ENCODE data around the gene PIGZ.

DNA sequence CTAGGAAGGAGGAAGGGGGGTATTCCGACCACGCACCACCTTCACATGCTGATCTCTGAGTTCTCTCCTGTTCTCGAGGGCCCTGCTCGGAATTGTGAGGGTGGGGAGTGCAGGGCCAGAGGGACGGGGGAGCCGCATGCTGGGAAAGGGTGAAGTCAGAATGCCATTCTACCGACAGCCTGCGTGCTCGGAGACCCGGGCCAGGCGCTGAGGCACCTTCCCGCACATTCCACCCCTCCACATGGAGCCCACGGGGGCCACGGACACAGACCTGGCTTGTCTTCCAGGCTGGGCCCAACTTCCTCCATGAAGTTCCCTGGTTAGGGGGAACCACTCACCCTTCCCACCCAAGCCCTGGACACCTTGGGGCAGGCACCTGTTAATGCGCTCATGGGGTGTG, 28.7 kb upstream of the PIGZ start:
- TF ChIP-seq CTCF (IDR thresholded peaks at IDR 0.05 in 2 of 3, conservative IDR thresholded peaks at IDR 0.05 in 1 of 3; ENCODE audit: borderline replicate concordance in 1 of 3, insufficient read depth in 1 of 3, low read depth in 2 of 3, low read length in 2 of 3) = no peak
- no peak for TF ChIP-seq POLR2A (IDR thresholded peaks at IDR 0.05; ENCODE audit: borderline replicate concordance, extremely low read depth, insufficient read depth, insufficient read length)
- TF ChIP-seq ZNF274 (IDR thresholded peaks at IDR 0.05; ENCODE audit: low read depth, low read length) = no peak
- no peak for TF ChIP-seq YY1 (IDR thresholded peaks at IDR 0.05; ENCODE audit: extremely low read depth, insufficient replicate concordance, low read depth, low read length)
- no peak for TF ChIP-seq REST (IDR thresholded peaks at IDR 0.05; ENCODE audit: low read depth)
- TF ChIP-seq EZH2 (IDR thresholded peaks at IDR 0.05) = no peak
- TF ChIP-seq, protein P1, sequence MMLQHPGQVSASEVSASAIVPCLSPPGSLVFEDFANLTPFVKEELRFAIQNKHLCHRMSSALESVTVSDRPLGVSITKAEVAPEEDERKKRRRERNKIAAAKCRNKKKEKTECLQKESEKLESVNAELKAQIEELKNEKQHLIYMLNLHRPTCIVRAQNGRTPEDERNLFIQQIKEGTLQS (IDR thresholded peaks at IDR 0.05) = no peak
- no peak for TF ChIP-seq EGR1 (IDR thresholded peaks at IDR 0.05; ENCODE audit: low read depth)
- TF ChIP-seq EZH2phosphoT487 (IDR thresholded peaks at IDR 0.05; ENCODE audit: borderline replicate concordance) = no peak
- TF ChIP-seq POLR2AphosphoS5 (IDR thresholded peaks at IDR 0.05; ENCODE audit: low read depth, low read length) = no peak
- TF ChIP-seq, protein P2, sequence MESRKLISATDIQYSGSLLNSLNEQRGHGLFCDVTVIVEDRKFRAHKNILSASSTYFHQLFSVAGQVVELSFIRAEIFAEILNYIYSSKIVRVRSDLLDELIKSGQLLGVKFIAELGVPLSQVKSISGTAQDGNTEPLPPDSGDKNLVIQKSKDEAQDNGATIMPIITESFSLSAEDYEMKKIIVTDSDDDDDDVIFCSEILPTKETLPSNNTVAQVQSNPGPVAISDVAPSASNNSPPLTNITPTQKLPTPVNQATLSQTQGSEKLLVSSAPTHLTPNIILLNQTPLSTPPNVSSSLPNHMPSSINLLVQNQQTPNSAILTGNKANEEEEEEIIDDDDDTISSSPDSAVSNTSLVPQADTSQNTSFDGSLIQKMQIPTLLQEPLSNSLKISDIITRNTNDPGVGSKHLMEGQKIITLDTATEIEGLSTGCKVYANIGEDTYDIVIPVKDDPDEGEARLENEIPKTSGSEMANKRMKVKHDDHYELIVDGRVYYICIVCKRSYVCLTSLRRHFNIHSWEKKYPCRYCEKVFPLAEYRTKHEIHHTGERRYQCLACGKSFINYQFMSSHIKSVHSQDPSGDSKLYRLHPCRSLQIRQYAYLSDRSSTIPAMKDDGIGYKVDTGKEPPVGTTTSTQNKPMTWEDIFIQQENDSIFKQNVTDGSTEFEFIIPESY (IDR thresholded peaks at IDR 0.05; ENCODE audit: extremely low read depth, insufficient replicate concordance, low read length) = no peak
- no peak for TF ChIP-seq CEBPB (IDR thresholded peaks at IDR 0.05; ENCODE audit: low read depth)

All from HCT116 (cell line).